ENCODE measurements around the gene FUZ. TPM values are rescaled to one million over a fixed set of nuclear protein-coding genes. Genes with fewer than 3 reads are reported as not detected.

Gene FUZ
- total and polyA plus RNA-seq, 2 of the 8 experiments (the other 6 are each of a cell fraction or from before 2014, with no cell fraction given), result 28.4 to 33.9 TPM

GRCh38 chr19:49770529-49770928 lies 42.6 kb downstream of the FUZ start (continued):
- no peak for TF ChIP-seq BCL11A (IDR thresholded peaks at IDR 0.05; ENCODE audit: low read depth in 2 of 2, low read length in 2 of 2)
- TF ChIP-seq NANOG (IDR thresholded peaks at IDR 0.05; ENCODE audit: insufficient read depth, low read depth, low read length, poor library complexity, severe bottlenecking), result no peak

All from H1 (cell line).